ENCODE results near the gene CEP112. TPM values are rescaled to one million over a fixed set of nuclear protein-coding genes. Genes with fewer than 3 reads are reported as not detected.

Gene CEP112
- total and polyA plus RNA-seq, 2 of the 13 experiments (the other 11 are each of a cell fraction or from before 2014, with no cell fraction given): 1.2 to 3.4 TPM

- TF ChIP-seq ZNF883 (CRISPR knock-in tag; IDR thresholded peaks at IDR 0.05; ENCODE audit: not compliant biosample characterization) (peak; percentile 6), ZNF225 (CRISPR knock-in tag; IDR thresholded peaks at IDR 0.05) (no peak), RNF219 (CRISPR knock-in tag; IDR thresholded peaks at IDR 0.05) (no peak; the same call in 1 of the 2 replicates), ZNF740 (CRISPR knock-in tag; IDR thresholded peaks at IDR 0.05) (no peak), SP140L (CRISPR knock-in tag; IDR thresholded peaks at IDR 0.05; ENCODE audit: borderline replicate concordance) (peak; percentile 53; the same call in 1 of the 2 replicates), SMARCE1 (IDR thresholded peaks at IDR 0.05; ENCODE audit: borderline replicate concordance) (no peak), ZC3H4 (CRISPR knock-in tag; IDR thresholded peaks at IDR 0.05; ENCODE audit: borderline replicate concordance) (no peak), PAXIP1 (CRISPR knock-in tag; conservative IDR thresholded peaks at IDR 0.05) (peak; percentile 69; the same call in 1 of the 2 replicates), HHEX (CRISPR knock-in tag; IDR thresholded peaks at IDR 0.05) (no peak), BATF2 (CRISPR knock-in tag; IDR thresholded peaks at IDR 0.05) (peak; percentile 80; the same call in 1 of the 2 replicates), ATF7-NPFF (CRISPR knock-in tag; IDR thresholded peaks at IDR 0.05; ENCODE audit: low read depth) (no peak), ZNF589 (CRISPR knock-in tag; conservative IDR thresholded peaks at IDR 0.05) (no peak), ZNF704 (CRISPR knock-in tag; IDR thresholded peaks at IDR 0.05; ENCODE audit: borderline replicate concordance) (0 out of 2 replicates have a peak, but pooled peaks have one; percentile 59), AGO2 (optimal IDR thresholded peaks at IDR 0.05; ENCODE audit: low read depth, low read length) (peak; percentile 35), PHF8 (CRISPR knock-in tag; IDR thresholded peaks at IDR 0.05) (peak; percentile 75), ATAD3A (CRISPR knock-in tag; IDR thresholded peaks at IDR 0.05) (no peak; the same call in 1 of the 2 replicates), SKIL (CRISPR knock-in tag; IDR thresholded peaks at IDR 0.05; ENCODE audit: borderline replicate concordance) (peak; percentile 53; the same call in 1 of the 2 replicates)
Observed at GRCh38 chr17:66191593-66192377, at the start of gene CEP112 (continued).

Data from HepG2 (cell line).